ENCODE data around the gene TENM4.

Gene TENM4

DNA sequence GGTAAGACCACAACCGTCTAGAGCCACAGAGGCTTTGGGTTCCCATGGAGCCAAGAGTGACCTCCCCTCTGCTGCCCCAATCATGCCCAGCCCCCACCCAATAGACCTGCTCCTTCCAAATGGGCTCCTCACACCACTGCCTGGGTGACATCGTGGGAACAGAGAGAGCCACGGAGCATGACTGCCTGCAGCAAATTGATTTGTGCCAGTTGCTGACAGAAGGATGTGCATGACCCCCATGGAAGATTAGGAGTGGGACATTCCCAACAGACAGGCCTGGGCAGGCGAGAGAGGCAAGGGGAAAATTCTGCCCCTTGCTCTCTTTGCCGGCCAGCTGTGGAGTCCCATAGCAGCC is 88.5 kb downstream of the TENM4 start:
- TF ChIP-seq, protein P1, sequence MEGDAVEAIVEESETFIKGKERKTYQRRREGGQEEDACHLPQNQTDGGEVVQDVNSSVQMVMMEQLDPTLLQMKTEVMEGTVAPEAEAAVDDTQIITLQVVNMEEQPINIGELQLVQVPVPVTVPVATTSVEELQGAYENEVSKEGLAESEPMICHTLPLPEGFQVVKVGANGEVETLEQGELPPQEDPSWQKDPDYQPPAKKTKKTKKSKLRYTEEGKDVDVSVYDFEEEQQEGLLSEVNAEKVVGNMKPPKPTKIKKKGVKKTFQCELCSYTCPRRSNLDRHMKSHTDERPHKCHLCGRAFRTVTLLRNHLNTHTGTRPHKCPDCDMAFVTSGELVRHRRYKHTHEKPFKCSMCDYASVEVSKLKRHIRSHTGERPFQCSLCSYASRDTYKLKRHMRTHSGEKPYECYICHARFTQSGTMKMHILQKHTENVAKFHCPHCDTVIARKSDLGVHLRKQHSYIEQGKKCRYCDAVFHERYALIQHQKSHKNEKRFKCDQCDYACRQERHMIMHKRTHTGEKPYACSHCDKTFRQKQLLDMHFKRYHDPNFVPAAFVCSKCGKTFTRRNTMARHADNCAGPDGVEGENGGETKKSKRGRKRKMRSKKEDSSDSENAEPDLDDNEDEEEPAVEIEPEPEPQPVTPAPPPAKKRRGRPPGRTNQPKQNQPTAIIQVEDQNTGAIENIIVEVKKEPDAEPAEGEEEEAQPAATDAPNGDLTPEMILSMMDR (IDR thresholded peaks at IDR 0.05; ENCODE audit: extremely low read depth, missing control alignments): no peak
- no peak for DNase-seq (ENCODE audit: low spot score)

DNA sequence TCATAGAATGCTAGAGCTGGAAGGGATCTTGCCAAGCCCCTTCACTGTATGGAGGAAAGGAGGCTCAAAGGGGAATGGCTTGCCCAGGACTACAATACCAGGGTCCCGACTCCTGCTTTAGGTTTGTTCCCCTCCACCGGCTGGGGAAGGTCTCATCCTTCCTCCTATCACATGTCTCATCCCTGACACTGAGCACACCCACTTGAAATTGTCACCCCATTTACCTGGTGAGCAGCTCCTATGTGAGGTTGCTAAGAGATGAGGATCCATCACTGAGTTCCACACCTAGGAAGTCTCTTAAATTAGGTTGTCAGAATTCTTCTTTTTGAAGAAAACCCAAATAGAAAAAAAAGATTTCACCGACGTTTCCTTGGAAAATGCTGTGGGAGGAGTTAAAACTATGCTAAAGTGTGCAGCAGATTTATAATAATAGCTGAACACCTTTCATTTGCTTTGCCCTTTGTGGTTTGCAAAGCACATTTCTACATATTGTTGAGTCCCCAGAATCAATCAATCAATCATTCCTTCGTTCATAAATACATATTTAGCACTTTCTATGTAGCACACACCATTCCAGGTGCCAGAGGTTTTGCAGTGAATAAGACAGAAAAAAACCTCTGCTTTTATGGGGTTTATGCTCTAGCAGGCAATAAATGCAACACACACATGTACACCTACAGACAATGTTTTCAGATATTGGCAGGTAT is 91.7 kb downstream of the TENM4 start:
- TF ChIP-seq, protein P1 (IDR thresholded peaks at IDR 0.05; ENCODE audit: extremely low read depth, missing control alignments): no peak

DNA sequence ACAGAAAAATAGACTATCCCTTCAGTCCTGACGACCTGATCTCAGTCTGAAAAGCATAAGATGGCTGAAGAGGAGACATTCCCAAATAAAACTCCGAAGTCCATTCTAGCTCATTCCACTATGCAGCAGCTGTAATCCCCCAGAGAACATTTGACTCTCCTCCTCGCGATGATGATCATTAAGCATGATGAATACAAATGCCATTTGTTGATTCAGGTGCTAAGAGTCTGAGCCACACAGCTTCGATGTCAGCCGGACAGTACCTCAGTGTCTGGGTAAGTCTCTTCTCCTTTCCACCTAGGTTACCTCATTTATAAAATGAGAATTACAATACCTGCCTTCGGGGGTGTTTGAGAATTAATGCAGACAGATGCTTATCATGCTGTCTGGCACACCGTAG is 94.8 kb downstream of the TENM4 start:
- DNase-seq (ENCODE audit: low spot score): no peak
- TF ChIP-seq, protein P1 (IDR thresholded peaks at IDR 0.05; ENCODE audit: extremely low read depth, missing control alignments): no peak

More for the DNA sequence above, 91.7 kb downstream of the TENM4 start:
- DNase-seq (ENCODE audit: low spot score): no peak

DNA sequence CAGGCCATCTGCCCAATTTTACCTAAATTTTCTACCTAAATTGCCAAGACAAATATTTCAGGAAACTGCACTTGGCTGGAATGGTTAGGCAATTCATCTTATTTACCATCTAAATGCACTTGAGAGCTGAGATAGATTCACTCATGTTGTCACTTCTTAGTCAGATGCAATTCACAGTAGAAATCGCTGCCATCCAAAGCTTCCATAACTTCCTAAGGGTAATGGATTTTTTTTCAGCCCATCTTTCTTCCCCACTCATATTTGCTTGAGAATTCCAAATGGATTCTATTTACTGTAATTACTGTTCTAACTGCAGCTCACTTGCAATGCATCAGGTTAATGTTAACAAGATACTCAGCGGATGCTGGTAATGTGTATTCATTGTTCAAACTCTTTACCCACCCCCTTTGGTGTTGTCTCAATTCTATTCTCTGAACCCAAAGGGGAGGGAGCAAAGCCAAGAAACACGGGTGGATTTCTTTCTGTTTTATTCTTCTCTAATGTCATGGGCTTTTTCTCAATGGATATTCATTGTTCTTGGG is 96.0 kb downstream of the TENM4 start:
- DNase-seq (ENCODE audit: low spot score): no peak
- TF ChIP-seq, protein P1 (IDR thresholded peaks at IDR 0.05; ENCODE audit: extremely low read depth, missing control alignments): no peak

DNA sequence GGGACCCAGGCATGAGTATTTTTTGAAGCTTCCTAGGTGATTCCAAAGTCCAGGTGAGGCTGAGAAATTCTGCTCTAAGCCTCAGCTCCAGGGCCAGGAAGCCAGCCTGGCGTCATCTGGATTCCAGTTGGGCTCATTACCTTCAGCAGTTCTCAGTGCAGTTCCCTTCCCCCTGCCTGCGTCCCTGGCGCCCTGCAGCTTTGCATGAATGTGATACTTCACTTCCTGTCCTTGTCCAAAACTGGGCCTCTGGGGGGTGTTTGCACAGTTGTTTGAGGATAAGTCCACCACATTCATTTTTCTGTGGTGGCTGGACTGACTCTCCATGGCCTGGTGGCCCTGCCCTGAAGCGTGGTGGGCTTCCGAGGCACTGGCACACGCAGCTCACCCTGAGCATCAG is 98.1 kb downstream of the TENM4 start:
- TF ChIP-seq, protein P1 (IDR thresholded peaks at IDR 0.05; ENCODE audit: extremely low read depth, missing control alignments): no peak

DNA sequence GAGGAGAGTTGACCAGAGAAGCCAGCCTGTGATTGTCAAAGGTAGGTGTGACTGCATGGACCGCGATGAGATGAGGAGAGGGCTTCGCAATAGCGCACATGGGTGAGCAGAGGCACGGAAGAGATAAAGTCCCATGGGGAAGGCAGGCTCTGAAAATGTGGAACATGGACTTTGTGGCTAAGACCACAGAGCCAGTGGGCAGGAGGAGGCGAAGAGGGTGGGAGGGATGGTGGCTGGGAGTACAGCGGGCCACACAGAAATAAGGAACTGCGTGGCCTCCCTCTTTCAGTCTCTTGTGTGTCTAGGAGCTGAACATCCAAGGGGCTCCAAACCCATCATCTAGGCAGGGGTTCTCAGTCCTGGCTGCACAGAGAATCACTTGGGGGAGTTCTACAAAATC is 98.6 kb downstream of the TENM4 start:
- no peak for DNase-seq (ENCODE audit: low spot score)
- TF ChIP-seq, protein P1 (IDR thresholded peaks at IDR 0.05; ENCODE audit: extremely low read depth, missing control alignments): no peak

More for the DNA sequence above, 98.1 kb downstream of the TENM4 start:
- no peak for DNase-seq (ENCODE audit: low spot score)

DNA sequence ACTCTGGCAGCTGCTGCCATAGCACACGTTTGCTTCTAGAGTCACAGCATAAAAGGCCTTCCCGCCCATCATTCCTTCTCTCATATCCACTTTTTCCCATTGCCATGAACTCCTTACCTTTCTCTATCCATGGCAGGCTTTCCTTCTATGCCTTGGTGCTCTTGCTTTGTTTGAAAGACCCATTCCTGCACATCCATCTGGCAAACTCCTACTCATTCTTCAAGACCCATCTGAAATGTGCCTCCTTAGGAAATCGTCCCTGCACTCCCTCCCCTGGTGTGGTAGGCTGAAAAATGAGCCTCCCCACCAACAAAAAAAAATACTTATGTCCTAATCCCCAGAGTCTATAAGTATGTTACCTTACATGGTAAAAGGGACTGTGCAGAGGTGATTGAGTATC is 100.3 kb downstream of the TENM4 start:
- TF ChIP-seq, protein P1 (IDR thresholded peaks at IDR 0.05; ENCODE audit: extremely low read depth, missing control alignments): no peak
- DNase-seq (ENCODE audit: low spot score): no peak

Measured in GM20000 (cell line).